Ramos (cell line): ENCODE measurements around the gene DDX5.

Experiments
- in situ Hi-C: fragments of 300-500 bp; cut with MboI; formaldehyde crosslinking; loops from one replicate; pipeline ENCODE4 v1.14.3; 2022; ENCODE audit warnings: low sequenced_read_pairs; ENCODE audit not compliant: unreplicated experiment

The DDX5 gene

DNA sequence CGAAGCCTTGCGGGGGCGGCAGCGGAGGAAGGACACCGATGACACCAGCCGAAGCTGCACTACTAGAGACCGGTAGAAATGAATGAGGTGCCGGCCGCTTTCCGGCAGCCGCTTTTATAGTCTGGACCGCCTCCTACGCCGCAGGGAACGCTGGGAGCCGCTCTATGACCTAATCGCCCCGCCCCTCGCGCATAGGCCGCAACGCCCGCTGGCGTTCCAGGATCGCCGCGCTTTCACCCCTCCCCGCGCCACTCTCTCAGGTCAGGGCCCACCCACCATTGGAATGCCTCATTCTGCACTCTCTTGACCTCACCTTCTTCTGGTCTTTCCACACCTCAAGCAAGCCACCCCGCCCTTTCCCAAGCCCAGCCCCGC is at the start of gene DDX5:
Gene DDX5 (minus strand): TSS at position 89 of the 375 bp plus-strand sequence. CDS start 170 bp downstream, outside the sequence.
- in situ Hi-C loops = no loop called here

DNA sequence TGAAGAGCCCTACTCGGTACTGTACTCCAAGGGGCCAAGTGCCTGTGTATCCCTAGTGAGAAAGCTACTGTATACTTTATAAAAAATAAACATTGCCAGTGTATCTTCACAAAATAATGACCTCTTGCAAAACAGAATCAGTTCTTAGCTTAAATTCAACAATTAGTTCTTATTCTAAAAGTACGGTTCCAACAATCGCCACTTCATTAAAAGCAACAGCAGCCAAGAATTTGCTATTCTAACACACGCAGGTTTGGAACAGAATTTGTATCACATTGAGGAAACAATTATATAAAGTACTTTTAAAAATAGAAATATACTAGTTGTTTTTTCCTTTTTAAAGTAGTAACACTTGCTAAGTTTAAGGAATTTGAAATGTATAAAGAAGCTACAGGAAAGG is 49.2 kb upstream of the DDX5 start:
- in situ Hi-C loops = no loop called here

DNA sequence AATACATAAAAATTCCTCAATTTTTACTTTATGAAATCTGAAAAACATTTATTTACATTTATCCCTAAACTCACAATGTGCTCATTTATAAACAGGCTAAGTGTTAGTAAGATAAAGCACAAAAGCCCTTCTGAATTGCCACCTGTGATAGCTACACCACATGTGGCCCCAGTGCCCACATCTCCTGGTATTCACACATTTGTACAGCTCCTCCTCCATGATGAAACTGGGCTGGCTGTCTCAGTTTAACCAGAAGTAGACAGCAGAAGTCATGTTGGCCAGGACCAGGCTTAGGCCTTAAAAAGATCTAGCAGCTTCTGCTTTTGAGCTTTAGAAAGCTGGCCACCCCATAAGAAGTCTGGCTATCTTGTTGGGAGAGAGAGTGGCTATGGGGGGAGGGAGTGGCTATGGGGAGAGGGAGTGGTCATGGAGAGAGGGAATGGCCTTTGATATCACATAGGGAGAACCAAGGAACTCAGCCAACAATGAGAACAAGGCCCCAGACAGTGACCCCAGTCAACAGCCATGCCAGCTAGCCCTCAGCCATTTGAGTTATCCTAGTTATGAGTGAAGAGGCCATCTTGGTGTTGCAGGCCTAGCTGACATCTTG is 48.0 kb upstream of the DDX5 start:
- in situ Hi-C loops = no loop called here

DNA sequence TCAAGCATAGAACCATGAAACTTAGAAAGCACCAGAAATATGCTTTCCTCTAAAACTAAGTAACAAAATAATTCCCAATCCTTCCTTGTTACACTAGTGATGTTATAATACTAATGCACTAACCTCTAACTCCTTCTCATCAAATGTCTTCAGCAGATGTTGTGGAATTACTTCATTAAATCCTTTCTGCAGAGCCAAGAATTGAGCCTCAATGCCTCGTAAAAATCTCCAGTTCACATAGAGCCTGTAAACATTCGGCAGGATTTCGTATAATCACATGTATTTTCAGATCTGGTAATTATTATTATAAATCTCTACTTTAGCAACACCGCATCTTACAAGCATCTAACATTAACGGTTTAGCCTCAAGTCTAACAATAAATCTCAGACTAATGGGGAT is 45.4 kb upstream of the DDX5 start:
- in situ Hi-C loops = no loop called here

DNA sequence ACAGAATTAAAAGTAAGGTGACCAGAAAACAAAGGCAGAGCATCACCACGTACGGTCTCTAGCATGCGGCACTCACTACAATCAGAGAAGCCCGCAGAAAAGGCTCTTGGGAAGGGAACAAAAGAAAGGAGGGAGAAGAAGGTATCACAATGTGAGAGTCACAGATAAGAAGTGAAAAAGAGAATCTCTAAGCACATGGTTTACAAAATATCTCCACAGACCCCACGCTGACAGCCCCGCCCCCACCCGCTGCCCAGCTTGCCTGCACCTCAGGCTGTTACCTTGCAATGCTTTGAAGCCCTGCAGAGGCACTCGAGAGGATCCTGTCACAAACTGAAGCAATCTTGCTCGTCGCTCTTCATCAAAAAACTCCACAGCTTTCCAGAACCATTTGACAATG is 41.2 kb upstream of the DDX5 start:
- in situ Hi-C loops = no loop called here

DNA sequence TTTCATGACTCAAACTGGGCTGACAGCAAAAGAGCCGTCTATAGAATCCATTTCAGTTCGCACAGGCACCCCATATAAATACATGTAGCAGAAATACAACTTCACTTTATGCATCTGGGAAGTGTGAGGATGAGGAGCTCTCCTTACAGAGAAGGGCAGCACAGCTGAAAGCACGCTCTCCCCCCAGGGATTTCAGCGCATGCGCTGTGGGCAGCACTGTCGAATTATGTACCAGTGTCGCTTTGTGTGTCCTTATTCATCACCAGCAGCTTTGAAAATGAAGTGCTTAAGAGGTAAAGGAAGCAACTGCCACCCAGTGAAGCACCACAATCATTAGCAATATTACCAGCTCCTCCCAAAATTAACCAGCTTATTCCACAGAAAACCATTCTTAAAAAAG is 40.6 kb upstream of the DDX5 start:
- in situ Hi-C loops = no loop called here

DNA sequence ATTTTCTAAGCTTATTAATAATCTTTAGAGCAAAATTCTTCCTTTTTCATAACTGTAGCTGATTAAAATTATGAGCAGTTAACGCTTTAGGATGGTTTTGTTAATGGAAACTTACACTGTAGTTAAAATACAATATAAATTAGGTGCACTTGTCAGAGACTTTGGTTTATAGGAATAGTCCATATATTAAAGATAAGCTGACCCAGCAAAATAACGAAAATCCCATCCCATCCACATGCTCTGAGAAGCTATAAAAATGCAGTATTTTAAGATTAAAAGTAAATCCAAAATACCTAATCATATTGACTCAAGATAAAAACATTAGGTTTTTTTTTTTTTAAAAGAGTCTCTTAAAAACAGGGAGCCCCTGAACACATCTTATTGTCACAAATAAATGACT is 38.7 kb upstream of the DDX5 start:
- in situ Hi-C loops = no loop called here

DNA sequence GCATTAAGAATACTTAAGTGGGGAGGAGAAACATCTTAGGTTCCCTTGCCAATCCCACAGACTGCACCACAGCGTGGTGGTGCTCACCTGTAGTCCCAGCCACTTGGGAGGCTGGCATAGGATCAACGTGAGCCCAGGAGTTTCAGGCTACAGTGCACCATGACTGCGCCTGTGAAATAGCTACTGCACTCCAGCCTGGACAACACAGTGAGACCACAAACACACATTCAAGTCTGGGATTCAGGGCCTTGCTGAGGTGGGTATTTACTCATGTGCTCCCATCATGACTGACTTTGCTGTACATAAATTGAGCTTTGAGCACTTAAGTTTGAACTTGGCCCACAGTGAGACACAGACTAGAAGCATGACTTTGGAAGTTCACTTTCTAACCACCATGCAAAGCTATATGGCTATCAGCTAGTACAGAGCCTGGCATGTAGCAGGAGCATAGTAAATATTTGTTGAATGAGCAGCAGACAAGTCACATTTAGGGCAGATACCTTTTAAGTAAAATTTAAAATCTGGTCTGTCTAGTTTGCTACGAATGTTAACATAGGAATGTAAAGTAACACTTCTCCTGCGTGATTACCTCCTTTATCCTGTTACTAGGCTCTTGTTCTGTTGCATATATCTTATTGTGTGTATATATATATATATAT is 34.2 kb upstream of the DDX5 start:
- in situ Hi-C loops = no loop called here

DNA sequence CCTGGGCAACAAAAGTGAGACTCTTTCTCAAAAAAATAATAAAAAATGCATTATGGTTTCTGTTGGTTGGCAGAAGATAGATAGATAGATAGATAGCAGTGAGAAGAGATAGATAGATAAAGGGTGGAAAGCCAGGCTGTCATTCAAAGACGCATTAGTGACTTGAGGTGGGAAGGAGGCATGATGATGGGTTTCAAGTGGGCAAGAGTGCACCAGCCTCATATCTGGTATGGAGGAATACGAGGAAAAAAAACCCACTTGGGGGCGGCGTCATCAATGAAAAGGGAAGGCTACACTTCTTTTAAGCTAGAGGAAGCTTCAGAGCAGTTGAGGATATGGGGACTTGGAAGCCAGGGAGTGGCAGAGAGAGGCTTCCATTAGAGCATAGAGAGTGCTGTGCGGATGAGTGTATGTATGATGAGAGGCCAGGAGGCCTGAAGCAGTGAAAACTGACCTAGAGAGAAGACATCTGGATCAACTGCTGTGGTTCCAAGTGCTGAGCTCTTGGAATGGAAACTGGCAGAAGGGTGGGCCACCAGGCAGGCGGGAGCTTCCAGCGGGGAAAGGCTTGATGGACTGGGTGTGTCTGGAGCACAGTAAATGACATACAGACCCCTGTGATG is 32.5 kb upstream of the DDX5 start:
- in situ Hi-C loops = no loop called here

DNA sequence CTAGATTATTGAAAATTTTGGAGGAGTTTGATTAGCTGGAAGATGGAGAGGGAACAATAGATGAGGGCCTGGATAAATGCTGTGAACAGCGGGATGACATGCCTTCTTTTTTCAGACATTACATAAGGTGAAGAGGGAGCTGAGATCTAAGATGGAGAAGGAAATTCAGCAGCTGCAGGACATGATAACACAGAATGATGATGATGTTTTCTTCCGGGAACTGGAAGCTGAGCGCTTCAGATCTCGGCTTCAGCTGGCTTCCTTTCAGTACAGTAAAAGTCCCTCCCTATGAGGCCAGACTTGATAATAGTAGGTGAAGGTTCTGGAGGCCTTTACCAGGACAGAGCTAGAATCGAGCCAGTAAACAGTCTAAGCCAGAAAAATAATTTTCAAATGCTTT is 31.4 kb upstream of the DDX5 start:
- in situ Hi-C loops = no loop called here

DNA sequence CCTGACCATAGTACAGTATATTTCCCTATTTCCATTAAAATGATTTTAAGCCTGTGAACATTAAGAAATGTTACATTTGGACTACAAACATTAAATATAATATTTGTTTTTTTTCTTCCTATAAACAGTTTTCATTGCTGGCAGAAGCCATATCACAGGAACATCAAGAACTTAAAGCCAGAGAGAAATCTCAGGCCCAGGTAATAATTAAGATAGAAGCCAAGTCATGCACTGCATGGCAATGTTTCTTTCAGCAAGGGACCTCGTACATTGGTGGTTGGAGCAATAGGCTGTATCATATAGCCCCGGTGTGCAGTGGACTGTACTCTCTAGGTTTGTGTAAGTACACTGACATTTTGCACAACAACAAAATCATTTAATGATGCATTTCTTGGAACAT is 30.8 kb upstream of the DDX5 start:
- in situ Hi-C loops = no loop called here

DNA sequence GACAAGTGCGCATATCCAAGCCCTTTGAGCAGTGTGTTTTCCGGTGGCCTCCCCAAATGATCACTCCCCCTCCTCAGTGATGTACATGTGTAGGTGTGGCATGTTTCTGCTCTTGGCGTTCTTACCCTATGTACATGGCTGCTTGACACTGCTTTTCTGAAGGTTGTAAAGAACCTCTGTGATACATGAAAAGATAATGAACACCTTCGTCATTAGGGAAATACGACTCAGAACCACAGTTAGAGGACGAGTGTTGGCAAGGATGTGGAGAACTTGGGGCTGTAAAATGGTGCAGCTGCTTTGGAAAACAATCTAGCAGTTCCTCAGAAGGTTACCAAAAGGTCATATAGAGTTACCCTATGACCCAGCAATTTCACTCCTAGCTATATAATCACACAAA is 29.3 kb upstream of the DDX5 start:
- in situ Hi-C loops = no loop called here

DNA sequence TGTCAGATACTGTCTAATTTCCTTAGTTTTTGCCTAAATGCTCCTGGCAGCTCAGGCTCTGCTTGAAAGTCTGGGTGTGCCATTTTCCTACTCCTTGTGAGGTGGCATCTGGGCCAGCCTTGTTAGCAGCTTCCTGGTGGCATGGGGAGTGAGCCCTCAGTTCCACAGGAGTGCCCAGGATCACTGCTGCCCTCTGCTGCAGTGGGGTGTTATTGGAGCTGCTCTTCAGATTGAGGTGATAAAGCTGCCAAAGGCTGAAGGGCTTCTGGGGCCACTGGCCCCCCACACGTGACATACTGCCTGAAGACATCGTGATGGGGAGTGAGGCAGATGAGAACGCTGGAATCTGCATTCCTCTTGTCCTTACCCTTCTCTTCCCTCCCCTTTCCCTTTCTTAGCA is 28.1 kb upstream of the DDX5 start:
- in situ Hi-C loops = no loop called here

DNA sequence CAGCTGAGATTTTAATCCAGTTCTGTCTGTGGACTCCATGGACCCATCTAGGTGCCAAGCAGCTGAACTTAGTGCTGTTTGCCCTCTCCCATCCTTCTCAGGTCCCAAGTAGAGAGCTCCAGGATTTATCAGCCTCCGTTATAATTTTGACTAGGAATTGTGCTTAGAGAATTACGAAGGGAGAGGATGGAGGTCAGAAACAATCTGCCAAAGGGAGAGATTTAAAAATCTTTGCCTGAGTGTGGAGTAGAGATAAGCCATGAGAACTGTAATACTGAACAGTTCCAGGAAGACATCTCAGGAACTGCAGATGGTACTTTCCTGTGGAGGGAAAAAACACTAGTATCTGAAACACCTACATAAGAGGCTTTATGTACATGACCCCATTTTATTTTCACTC is 27.7 kb upstream of the DDX5 start:
- in situ Hi-C loops = no loop called here

DNA sequence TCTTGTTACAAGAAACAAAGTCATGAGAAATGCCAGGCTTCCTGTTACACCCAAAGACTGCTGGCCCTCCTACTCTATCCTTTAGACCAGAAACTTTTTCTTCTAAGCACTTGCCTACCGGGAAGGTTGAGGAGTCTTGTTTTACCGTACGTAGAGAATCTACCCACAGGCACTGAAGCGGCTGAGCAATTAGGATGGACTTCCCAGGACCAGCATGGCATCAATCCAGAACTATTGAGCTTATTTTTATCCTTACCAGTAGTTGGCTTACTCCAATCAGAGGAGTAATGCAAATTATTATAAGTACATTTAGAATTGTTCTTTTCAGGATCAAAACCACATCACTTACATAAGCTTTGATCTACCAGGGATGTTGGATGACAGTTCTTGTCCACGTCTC is 26.3 kb upstream of the DDX5 start:
- in situ Hi-C loops = no loop called here

DNA sequence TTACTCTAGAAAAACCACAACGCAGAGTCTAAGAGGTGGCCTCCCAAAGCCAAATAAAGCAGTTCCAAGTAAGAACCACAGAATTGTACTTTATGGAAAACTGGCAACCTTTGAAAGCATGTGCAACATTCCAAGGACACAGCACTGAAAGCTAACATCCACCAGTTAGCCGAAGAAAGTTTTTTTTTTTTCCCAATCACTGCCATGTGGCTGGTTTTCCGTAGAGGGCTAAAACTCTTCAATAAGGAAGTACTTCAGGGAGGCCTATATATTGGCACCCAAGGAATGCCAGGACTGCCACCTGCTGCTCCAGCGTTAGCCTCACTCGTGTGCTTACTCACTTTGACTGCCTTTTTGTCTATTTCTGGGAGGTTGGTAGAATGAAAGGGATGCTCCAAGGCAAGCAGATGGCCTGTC is 25.9 kb upstream of the DDX5 start:
- in situ Hi-C loops = no loop called here

DNA sequence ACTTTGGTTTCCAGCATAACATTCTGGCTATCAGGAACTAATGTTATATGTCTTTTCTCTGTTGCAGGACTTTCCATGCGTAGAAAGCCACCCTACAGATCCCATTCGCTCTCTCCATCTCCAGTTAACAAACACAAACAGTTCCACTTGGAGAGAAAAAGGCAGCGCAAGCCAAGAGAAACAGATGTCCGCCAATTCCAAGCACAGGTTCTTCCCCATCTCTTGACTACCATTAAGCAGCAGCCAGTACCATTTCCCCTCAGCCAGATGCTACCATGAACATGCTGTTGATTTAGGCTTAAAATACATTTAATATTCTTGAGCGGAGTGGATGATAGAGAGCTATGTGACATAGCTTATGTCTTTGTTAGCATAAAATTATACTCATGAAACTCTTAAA is 23.1 kb upstream of the DDX5 start:
- in situ Hi-C loops = no loop called here

DNA sequence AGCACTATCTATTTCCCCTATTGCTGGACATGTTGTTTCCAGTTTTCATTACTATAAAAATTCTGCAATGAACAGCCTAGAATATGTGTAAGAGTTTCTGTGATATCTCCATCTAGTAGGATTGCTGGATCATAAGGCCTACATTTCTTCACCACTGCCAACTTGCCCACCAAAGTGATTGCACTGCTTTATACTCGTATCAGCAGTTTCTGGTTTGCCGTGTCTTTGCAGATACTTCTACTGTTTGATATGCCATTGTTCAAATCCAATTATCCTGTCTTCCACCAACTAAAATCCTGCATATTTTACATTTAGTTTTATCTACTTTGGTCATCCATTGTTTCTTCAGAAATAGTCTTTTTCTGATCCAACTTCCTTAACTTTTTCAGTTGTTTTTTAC is 21.8 kb upstream of the DDX5 start:
- in situ Hi-C loops = no loop called here

DNA sequence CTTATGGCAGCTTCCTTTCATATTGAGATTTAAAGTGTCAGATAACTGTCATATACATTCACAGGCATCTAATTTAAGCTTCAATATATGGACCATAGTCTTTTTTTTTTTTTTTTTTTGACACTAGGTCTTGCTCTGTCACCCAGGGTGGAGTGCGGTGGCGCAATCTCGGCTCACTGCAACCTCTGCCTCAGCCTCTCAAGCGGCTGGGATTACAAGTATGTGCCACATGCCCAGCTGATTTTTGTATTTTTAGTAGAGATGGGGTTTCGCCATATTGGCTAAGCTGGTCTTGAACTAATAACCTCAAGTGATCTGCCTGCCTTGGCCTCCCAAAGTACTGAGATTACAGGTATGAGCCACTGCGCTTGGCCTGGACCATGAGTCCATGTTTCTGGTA is 14.3 kb upstream of the DDX5 start:
- in situ Hi-C loops = no loop called here

DNA sequence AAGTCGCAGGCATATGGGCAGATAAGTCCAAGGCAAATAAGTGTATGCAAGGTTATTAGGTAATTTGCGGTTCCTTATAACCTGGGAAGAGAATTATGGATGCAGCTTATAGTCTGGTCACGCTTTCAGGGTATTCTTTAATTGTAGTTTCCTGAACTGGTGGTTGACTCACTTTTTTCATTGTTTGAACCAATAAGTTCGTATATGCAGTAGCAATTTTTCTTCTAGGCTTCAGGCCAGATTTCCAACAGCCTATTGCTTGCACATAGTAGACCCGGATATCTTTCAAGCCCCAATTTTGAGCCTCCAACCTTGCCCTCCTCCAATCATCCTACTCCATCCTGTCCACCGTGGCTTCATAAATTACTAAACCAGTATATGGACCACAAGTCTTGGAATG is 13.5 kb upstream of the DDX5 start:
- in situ Hi-C loops = no loop called here

DNA sequence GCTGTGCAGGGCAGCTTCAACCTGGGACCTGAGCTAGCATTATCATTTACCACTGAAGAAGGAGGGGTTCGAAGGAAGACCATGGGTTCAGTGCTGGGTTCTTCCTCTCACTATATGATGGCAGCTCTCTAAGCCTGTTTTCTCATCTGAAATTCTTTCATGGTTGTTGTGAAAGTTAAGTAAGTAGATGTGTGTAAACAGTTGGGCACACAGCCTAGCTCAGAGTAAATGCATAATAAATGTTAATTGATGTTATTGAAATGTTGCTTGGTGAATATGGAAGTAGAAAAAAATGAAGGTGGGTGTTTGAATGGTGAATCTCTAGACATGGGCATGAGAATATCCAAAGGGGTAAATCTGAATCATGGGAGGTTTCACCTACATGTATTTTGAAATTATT is 9.7 kb upstream of the DDX5 start:
- in situ Hi-C loops = no loop called here

DNA sequence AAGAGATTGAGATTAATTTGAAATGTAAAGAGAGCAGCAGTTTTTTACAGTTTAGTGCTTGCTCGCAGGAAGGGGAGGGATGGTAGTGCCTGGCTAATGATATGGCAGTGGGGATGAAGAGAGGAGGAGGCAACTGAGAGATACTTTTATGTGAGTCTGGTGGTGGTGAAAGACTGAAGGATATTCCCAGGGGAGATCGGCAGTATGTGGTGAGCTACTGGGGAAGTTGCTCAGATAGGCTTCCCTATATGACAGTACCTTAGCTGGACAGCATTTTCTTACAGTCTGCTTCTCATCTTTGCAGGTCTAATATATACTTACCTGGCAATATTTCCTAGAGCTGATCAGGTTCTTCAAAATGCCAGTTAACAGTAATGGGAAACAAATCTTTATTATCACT is 9.3 kb upstream of the DDX5 start:
- in situ Hi-C loops = no loop called here
